Measurements from ENCODE around the gene SIPA1L3.
"Not testable (repeated sequence)": the region's sequence is repeated elsewhere in the genome, so short reads cannot be mapped to it uniquely, and the experiment has no call there.

SIPA1L3 gene

DNA sequence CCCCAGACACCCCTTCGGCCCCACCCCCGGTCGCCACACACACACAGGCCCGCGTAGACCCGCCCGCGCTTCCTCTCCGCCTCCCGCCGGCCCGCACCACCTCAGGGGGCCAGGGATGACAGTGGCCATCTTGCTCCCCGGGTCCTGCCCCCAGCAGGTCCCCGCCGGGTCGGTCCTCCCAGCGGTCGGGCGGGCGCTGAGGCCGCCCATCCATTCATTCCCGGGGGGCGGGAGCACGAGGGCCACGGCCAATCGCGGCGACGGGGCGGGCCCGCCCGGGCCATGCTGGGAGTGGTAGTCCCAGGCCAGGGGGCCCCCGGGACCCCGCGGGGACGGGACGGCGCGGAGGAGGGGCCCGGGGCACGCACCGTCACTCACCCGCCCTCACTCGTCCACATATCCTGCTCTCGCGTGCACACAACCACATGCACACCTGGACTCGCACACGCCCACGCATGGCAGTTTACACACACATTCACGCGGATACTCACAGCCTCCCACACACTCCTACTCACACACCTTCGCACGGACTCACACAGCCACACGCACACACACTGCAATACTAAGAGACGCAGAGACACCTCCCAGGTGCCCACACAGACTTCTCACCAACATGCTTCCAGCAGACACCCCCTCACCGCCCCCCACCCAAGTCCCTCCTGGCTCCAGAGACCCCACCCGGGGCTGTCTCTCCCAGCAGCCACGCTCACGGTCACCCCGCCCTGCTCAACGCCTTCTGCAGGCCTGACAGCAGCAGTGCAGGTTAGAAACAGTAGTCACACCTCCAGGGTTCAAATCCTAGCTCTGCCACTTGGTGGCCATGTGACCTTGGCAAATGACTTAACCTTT, 317.2 kb downstream of the SIPA1L3 start, which contains the start of gene DPF1:
Gene DPF1, minus strand, starts transcription at position 209 of the 849 bp plus-strand sequence. Its CDS starts 80 bp downstream, at position 129.
- peak; percentile 44 for DNase-seq

GRCh38 chr19:38224863-38225218, 317.8 kb downstream of the SIPA1L3 start:
- not testable (repeated sequence) for DNase-seq

- DNase-seq: no peak
Observed at GRCh38 chr19:38227287-38228004, 320.4 kb downstream of the SIPA1L3 start.

DNA sequence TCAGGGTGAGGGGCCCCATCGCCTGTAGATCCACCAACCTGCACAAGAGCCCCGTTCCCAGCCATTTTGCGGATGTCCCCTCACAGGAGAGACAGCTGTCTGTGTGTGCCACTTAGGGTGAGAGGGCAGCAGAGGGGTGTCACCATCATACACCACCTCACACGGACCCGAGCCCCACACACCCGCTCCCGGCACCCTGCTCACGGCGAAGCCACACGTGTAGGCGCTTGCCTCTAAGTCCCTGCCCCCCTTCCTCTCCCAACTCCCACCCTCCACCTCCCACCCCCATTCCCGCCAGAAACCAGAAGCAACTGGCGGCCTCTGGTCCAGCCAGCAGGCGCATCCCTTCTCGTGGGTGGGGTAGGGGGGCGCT, 321.0 kb downstream of the SIPA1L3 start:
- DNase-seq: no peak

DNA sequence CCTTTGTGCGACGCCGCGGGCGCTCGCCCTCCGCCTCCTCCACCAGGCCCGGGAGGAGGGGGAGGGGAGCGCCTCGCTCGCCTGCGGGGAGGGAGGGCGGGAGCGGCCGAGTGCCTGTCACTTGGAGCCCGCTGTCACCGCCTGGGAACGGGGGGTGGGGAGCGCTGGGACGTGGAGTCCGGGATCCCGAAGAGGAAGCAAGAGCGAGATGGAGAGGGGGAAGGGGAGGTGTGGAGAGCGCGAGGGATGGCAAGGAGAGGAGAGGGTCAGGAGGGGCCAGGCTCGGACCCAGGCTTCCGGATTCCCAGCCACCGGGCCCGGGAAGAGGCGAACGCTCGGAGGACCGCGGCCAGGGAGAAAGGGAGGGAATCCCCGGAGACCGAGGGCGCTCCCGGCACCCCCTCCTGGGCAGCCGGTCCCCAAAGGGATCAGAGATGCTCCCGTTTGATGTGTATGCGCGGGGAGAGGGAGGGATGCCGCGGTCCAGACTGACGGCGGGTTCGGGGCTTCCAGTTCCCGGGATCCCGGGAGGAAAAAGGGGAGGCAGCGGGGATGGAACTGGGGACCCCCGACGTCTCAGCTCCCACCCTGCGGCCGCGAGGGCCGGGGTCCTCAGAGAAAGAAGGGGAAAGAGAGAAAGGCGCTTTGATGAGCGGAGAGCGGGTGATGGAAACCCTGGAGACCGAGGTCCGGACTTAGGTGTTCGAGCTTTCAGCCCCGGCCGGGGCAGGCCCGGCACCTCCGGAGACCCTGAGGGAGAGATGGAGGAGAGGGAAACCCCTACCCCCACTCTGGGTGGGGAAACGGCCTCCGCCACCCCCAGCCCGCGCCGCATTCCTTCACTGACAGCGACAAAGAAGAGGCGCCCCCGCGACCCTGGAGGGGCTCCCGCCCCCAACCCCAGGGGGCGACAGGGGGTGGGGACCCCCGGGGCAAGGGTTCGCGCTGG, 321.8 kb downstream of the SIPA1L3 start:
- no peak for DNase-seq

DNA sequence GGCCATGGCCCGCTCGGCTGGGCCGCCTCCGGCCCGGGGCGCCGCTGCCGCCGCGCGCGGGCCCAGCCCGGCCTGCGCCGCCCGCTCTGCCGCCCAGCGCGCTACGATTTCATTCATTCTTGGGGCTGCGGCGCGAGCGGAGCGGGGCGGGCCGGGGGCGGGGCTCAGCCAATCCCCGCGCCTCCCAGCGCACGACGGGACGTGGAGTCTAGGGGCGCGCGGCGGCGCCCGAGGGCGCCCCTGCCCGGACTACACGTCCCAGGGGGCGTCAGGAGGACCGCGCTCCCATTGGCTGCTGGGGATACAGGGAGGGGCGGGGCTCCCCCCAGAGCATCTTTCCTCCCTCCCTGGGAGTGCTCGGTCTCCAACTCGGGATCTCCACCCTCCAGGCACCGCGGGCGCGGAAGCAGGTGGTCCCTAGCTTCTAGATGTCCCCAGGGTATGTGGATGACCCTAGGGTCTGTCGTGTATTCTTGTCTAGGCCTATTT, 322.6 kb downstream of the SIPA1L3 start:
- peak; percentile 55 for DNase-seq

GRCh38 chr19:38230506-38231133, 323.6 kb downstream of the SIPA1L3 start:
- not testable (repeated sequence) for DNase-seq

GRCh38 chr19:38231918-38232317, 324.9 kb downstream of the SIPA1L3 start:
- DNase-seq: no peak

DNA sequence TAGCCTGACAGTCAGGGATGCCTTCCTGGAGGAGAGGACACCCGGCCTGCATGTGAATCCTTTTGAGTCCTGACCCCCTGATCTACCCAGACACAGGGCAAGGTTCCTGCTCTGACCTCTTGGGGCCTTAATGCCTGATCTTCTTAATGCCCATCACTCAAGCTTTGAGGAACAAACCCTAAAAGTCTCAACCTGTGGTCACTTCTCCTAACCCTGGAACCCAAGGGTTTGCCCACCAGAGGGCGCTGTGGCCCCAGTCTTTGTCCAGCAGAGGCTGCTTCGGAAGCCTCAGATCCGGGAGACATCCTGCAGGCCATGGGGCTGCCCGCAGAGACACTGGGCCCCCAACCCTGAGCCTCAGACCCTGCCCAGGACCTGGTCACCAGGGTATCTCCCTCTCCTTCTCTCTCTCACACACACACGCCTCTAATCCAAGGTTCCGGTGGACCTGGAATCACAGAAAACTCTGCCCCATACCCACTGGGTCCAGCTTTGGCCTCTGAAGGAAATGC, 326.8 kb downstream of the SIPA1L3 start:
- peak; percentile 76 for DNase-seq

GRCh38 chr19:38234615-38235014, 327.6 kb downstream of the SIPA1L3 start:
- DNase-seq: no peak

DNA sequence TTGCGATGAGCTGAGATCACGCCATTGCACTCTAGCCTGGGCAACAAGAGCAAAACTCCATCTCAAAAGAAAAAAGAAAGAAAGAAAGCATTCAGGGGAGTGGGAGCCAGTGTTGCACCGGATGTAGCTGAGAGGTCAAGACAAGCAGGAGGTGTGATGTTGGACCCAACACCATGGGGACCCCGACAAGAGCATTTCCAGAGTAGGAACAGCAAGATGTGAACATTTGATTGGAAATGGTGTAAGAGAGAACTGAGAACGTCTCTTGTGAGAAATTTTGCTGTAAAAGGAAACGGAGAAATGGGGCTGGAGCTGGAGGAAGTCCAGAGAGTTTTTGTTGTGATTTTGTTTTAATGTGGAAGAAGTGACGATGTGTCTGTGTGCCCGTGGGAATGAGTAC, 332.8 kb downstream of the SIPA1L3 start:
- DNase-seq: no peak

DNA sequence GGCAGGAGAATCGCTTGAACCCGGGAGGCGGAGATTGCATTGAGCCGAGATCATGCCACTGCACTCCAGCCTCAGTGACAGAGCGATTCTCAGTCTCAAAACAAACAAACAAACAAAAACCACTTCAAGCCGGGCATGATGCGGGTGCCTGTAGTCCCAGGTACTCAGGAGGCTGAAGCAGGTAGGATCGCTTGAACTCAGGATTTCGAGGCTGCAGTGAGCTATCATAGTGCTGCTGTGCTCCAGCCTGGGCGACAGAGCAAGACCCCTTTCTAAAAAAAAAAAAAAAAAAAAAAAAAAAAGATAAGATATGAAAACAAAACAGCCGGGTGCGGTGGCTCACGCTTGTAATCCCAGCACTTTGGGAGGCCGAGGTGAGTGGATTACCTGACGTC, 336.3 kb downstream of the SIPA1L3 start:
- no peak for DNase-seq

GRCh38 chr19:38245826-38246498, 339.0 kb downstream of the SIPA1L3 start:
- no peak for DNase-seq

- no peak for DNase-seq
Observed at GRCh38 chr19:38247126-38247525, 340.1 kb downstream of the SIPA1L3 start.

DNA sequence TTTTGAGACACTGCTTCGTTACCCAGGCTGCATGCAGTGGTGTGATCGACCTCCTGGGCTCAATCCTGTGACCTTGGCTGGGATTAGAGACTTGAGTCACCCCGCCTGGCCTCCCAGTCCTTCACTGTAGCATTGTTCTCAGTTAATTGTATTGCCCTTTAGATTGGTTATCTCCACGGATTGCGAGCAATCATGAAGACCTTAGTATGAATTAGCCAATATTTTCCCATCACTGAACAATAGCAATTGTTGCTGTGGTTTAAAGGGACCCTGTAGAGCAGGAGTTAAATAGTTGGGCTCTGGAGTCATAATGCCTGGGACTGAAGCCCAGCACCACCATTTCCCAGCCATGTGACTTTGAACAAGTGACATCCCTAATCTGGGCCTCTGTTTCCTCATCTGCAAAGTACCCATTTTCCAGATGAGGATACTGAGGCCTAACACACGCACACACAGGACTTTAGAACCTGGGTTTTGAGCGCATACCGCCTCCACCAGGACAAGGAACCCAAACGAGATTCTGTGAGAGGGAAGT, 340.8 kb downstream of the SIPA1L3 start:
- no peak for DNase-seq

GRCh38 chr19:38248421-38248820, 341.4 kb downstream of the SIPA1L3 start:
- DNase-seq: no peak

- DNase-seq: no peak
Observed at GRCh38 chr19:38250428-38250820, 343.4 kb downstream of the SIPA1L3 start.

GRCh38 chr19:38250821-38251563, 344.0 kb downstream of the SIPA1L3 start:
- no peak for DNase-seq

DNA sequence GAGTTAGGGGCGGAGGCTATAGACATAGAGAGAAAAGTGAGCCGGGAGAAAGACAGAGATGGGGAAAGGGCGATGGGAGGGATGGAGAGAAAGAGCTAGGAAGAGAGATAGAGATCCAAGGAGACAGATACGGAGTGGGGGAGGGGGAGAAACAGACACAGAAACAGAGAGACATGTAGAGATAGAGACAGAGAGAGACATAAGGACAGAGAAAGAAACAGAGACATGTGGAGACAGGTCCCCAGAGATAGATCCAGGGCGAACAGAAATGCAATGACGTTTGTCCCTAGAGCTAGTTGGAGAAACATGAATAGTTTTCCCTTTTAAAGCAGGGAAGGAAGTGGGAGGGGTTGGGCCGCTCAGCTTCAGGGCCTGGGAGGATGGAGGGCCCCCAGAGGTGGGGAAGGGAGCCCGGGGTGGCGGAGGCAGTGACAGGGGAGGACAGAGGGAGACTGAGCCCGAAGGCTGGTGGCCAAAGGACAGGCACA, 344.6 kb downstream of the SIPA1L3 start:
- DNase-seq: no peak

DNA sequence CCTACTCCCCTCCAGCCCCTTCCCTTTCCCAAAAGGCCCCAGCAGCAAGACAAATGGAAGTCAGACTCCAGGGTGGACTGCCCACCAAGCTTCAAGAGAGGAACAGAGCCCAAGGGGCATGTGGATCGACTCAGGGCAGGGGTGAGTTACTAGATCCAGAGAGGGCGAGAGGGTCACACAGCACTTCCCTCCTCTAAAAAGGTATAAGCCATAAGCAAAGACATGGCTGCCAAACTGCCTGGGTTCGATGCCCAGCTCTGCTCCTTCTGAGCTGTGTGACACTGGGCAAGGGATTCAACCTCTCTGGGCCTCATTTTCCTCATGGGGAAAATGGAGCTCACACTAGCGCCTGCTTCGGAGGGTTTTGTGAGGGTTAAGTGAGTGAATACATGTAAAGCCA, 345.4 kb downstream of the SIPA1L3 start:
- DNase-seq: no peak
